8988T (cell line): ENCODE results near the gene PITPNC1.
"Not testable (repeated sequence)": the region's sequence is repeated elsewhere in the genome, so short reads cannot be mapped to it uniquely, and the experiment has no call there.

ENCODE experiments used
- DNase-seq: peaks from one replicate; pipeline ENCODE4 v3.0.0; 2011

The PITPNC1 gene

DNA sequence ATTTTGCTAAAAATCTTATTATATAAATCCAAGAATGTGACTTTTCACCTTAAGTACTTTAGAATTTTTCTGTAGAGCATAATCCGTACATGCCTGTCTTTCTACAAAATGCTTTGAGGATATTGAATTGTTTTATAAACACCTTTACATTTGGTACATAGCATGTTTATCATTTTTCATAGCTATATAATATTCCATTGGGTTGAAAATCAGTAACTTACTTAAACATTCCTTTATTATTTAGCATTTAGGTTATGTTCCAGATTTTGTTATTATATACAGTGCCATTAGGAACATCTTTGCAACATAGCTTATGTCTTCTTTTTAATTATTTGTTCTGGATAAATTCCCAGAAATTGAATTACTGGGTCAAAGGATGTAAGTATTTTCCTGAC, 323.6 kb downstream of the PITPNC1 start:
- no peak for DNase-seq

DNA sequence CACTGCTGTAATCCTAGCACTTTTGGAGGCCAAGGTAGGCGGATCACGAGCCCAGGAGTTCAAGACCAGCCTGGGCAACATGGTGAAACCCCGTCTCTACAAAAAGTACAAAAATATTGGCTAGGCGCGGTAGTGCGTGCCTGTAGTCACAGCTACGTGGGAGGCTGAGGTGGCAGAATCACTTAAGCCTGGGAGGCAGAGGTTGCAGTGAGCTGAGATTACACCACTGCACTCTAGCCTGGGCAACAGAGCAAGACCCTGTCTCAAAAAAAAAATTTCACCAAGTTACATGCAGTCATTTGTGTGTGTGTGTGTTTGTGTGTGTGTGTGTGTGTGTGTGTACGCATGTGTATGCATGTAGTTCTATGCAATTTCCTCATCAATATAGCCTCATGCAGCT, 325.8 kb downstream of the PITPNC1 start:
- not testable (repeated sequence) for DNase-seq

DNA sequence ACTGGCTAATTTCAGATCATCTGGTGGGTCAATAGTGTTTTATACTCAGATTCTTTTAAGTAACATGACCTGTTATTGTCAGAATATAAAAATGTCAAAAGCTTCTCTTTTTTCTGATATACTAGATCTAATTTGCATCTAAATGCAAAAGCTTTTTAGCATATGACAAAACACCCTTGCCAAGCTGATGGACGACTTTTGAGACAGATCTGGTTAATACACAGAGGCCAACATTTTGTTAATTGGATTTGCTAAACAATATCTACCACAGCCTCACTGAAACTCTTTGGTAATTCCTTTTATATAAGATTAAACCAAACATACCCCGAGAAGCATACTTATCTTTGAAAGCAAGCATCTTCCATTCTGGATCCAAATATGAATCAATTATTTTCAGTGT, 330.4 kb downstream of the PITPNC1 start:
- no peak for DNase-seq

- DNase-seq: no peak
Measured at GRCh38 chr17:67708378-67708777, 331.3 kb downstream of the PITPNC1 start.

DNA sequence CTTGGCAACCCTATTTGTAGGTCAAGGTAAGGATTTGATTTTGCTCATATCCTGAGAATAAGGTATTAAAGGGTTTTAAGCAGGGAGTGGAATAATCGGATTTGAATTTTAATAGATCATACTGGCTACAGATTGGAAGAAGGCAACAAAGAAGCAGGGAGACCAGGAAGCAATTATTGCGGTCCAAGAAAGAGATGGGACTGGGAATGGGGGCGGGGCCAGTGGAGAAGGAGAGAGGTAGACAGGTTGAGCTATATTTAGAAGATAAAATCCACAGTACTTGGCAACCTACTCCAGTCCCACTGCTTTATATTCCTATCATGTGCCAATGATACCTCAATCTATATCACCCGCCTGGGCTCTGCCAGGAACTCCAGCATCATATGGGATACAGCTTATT, 334.8 kb downstream of the PITPNC1 start:
- no peak for DNase-seq

DNA sequence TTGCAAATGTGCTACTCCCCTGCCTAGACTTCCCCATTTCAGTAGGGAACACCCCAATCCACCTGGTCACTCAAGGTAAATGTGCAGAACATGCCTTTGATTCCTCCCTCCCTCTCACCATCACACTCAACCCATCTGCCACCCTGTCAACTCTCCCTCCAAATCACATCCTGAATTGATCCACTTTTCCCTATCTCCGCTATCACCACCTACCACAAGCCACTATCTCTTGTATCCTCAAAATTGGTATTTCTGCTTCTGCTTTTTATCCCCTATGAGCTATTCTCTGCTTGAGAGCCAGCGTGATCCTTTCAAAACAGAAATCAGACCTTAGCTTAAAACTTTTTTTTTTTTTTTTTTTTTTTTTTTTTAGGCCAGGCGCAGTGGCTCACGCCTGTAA, 335.3 kb downstream of the PITPNC1 start:
- no peak for DNase-seq

- no peak for DNase-seq
Measured at GRCh38 chr17:67713169-67713568, 336.1 kb downstream of the PITPNC1 start.

DNA sequence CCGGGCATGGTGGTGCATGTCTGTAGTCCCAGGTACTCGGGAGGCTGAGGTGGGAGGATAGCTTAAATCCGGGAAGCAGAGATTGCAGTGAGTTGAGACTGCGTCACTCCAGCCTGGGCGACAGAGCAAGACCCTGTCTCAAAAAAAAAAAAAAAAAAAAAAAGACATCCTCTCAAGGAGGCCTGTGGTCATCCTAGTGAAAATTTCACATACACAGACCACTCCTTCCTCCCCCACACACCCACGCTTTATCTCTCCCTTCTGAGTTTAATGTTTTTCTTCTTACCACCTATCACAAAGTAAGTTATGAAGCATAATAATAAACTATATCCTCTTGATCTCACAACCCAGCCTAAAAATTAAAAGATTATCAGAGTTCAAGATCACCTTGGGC, 339.3 kb downstream of the PITPNC1 start:
- DNase-seq: no peak

DNA sequence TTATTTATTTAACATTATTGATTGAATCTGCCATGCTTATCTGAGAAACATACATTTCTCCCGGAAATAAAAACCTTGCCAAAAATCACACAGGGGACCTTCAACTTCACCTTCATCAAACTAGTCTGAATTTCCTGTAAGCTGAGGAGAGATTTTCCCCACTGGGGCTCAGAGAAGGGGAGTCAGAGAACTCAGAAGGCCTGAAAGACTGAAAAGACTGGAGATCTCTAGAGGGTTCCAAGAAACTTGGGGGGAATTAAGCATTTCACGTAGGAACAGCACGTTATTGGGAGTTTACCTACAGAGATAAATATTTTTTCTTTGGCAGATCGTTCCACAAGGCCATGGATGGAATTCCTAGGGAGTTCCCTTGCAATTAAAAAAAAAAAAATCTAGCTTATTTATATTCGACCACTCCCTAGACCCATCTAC, 340.1 kb downstream of the PITPNC1 start:
- no peak for DNase-seq

- peak; percentile 53 for DNase-seq
Measured at GRCh38 chr17:67717624-67718324, 340.7 kb downstream of the PITPNC1 start, which contains the start of gene NOL11. TSS of gene NOL11 (plus strand) at chr17:67717936. CDS start at chr17:67717948, 12 bp downstream.

GRCh38 chr17:67718325-67718941, 341.4 kb downstream of the PITPNC1 start:
- DNase-seq: no peak

DNA sequence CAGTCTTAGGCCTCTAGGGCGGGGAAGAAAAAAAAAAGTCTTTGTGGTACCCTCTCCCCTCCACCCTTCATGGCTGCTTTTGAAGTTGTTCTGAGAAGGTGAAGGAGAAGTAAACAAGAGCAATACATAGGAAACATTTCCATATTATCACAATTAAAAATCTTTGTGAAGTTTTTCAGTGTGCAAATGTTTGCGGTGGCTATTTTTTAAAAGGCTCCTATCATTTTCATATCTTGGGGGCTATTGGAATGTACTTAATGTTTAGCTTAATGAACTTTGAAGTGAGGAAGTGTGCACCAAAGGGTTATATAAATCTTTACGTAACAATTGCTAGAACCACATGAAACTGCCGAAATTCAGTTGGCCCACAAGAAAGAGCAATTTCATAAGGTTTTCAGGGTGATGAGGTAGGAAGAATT, 348.3 kb downstream of the PITPNC1 start:
- DNase-seq: no peak

DNA sequence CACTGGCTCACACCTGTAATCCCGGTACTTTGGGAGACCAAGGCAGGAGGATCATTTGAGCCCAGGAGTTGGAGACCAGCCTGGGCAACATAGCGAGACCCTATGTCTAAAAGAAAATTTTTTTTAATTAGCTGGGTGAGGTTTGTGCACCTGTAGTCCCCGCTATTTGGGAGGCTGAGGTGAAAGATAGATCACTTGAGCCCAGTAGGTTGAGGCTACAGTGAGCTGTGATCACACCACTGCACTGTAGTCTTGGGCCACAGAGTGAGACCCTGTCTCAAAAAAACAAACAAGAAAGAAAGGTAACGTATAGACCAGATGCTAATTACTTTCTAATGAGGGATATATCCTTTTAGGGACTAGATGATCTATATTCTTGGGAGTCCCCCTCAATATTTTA, 348.7 kb downstream of the PITPNC1 start:
- DNase-seq: no peak

GRCh38 chr17:67727152-67728039, 350.3 kb downstream of the PITPNC1 start:
- DNase-seq: not testable (repeated sequence)

GRCh38 chr17:67729903-67730302, 352.8 kb downstream of the PITPNC1 start:
- DNase-seq: no peak

DNA sequence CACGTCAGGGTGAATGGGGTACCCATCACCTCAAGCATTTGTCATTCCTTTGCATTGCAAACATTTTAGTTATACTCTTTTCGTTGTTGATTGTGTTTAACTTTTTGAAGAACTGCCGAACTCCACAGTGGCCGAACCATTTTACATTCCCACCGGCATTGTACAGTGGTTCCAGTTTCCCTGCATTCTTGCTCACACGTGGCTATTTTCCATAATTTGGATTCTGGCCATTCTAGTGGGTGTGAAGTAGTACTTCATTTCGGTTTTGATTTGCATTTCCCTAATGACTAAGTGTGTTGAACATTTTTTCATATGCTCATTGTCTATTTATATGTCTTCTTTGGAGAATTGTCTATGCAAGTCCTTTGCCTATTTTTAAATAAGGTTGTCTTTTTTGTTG, 353.6 kb downstream of the PITPNC1 start:
- DNase-seq: no peak

- DNase-seq: no peak
Measured at GRCh38 chr17:67733449-67733848, 356.4 kb downstream of the PITPNC1 start.

- no peak for DNase-seq
Measured at GRCh38 chr17:67737145-67737544, 360.1 kb downstream of the PITPNC1 start.

DNA sequence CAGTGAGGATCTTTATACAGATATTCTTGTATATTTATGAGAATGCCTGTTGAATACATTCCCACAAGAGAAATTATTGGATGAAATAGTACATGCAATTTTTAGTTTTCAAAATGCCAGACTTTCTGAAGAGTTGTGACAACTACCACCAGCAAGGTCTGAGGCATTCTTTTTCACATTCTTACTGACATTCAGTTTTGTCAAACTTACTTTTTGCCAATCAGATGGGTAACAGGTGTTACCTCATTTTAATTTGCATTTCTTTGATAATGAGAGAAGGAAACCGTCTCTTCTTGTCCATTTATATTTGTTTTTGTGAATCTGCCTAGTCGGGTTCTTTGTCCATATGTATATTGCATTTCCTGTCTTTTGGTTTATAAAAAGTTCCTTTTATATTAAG, 364.9 kb downstream of the PITPNC1 start:
- DNase-seq: no peak
